SK-N-SH treated with all-trans-retinoic acid at 6 μM for 48 hours (cell line): ENCODE data around the gene HS3ST4.

Experiments used
- ATAC-seq: fragments of 200-7000 bp; cut with Tn5 transposase; 3 replicates; pipeline ENCODE4 v1.9.1; 2020; ENCODE audit warnings: mild to moderate bottlenecking, moderate library complexity
- ARNTL ChIP-seq: fragments of 450-650 bp; formaldehyde crosslinking; IDR thresholded peaks from 2 replicates; pipeline ENCODE4 v1.5.0; 2020; ENCODE audit warnings: low read depth, mild to moderate bottlenecking, moderate library complexity, borderline replicate concordance
- BACH2 ChIP-seq: fragments of 250-450 bp; sonication (Bioruptor Pico); IDR thresholded peaks from 2 replicates; pipeline ENCODE4 v1.9.0; 2021; ENCODE audit warnings: mild to moderate bottlenecking, borderline replicate concordance
- CSDC2 ChIP-seq: fragments of 250-450 bp; sonication (Bioruptor Pico); IDR thresholded peaks from 2 replicates; pipeline ENCODE4 v1.5.0; 2020; ENCODE audit warnings: mild to moderate bottlenecking, moderate library complexity
- ESRRG ChIP-seq: fragments of 250-450 bp; sonication (Bioruptor Pico); IDR thresholded peaks from 2 replicates; pipeline ENCODE4 v1.6.1; 2021; ENCODE audit warnings: mild to moderate bottlenecking
- GLIS3 ChIP-seq: fragments of 250-450 bp; sonication (Bioruptor Pico); IDR thresholded peaks from 2 replicates; pipeline ENCODE4 v1.5.0; 2020; ENCODE audit warnings: mild to moderate bottlenecking, moderate library complexity
- ISL1 ChIP-seq: fragments of 250-450 bp; sonication (Bioruptor Pico); IDR thresholded peaks from 2 replicates; pipeline ENCODE4 v2.1.2; 2022; ENCODE audit warnings: mild to moderate bottlenecking, moderate library complexity
- OSR1 ChIP-seq: fragments of 250-450 bp; sonication (Bioruptor Pico); IDR thresholded peaks from 2 replicates; pipeline ENCODE4 v1.8.0; 2022; ENCODE audit warnings: moderate library complexity, mild to moderate bottlenecking, inconsistent platforms
- PPARA ChIP-seq: fragments of 250-450 bp; sonication (Bioruptor Pico); IDR thresholded peaks from 2 replicates; pipeline ENCODE4 v1.5.0; 2020; ENCODE audit warnings: mild to moderate bottlenecking, borderline replicate concordance
- RARB ChIP-seq: fragments of 250-450 bp; sonication (Bioruptor Pico); IDR thresholded peaks from 2 replicates; pipeline ENCODE4 v1.8.0; 2021; ENCODE audit warnings: mild to moderate bottlenecking, moderate library complexity
- SNAI2 ChIP-seq: fragments of 250-450 bp; sonication (Bioruptor Pico); IDR thresholded peaks from 2 replicates; pipeline ENCODE4 v1.5.0; 2020; ENCODE audit warnings: mild to moderate bottlenecking, moderate library complexity
- TCF4 ChIP-seq: fragments of 250-450 bp; sonication (Bioruptor Pico); IDR thresholded peaks from 2 replicates; pipeline ENCODE4 v1.8.0; 2021; ENCODE audit warnings: mild to moderate bottlenecking, moderate library complexity, borderline replicate concordance
- TOX ChIP-seq: fragments of 250-450 bp; sonication (Bioruptor Pico); IDR thresholded peaks from 2 replicates; pipeline ENCODE4 v1.8.0; 2021; ENCODE audit warnings: mild to moderate bottlenecking, moderate library complexity, borderline replicate concordance
- ZFP3 ChIP-seq: fragments of 250-450 bp; sonication (Bioruptor Pico); IDR thresholded peaks from 2 replicates; pipeline ENCODE4 v1.5.0; 2020; ENCODE audit warnings: mild to moderate bottlenecking, moderate library complexity
- ZFP30 ChIP-seq: fragments of 450-650 bp; formaldehyde crosslinking; IDR thresholded peaks from 2 replicates; pipeline ENCODE4 v1.5.0; 2022; ENCODE audit warnings: mild to moderate bottlenecking, moderate library complexity
- ZNF565 ChIP-seq: fragments of 450-650 bp; formaldehyde crosslinking; conservative IDR thresholded peaks from 2 replicates; pipeline ENCODE4 v1.5.0; 2020; ENCODE audit warnings: low read depth, mild to moderate bottlenecking, moderate library complexity
- ZNF70 ChIP-seq: fragments of 450-650 bp; formaldehyde crosslinking; IDR thresholded peaks from 2 replicates; pipeline ENCODE4 v1.5.0; 2020; ENCODE audit warnings: mild to moderate bottlenecking, moderate library complexity
- ZNF8 ChIP-seq: fragments of 450-650 bp; formaldehyde crosslinking; IDR thresholded peaks from 2 replicates; pipeline ENCODE4 v1.5.0; 2020; ENCODE audit warnings: mild to moderate bottlenecking, moderate library complexity
- TF ChIP-seq, protein P1 (sequence below): fragments of 250-450 bp; sonication (Bioruptor Pico); IDR thresholded peaks from 2 replicates; pipeline ENCODE4 v1.5.1; 2021; ENCODE audit warnings: mild to moderate bottlenecking, moderate library complexity
- TF ChIP-seq, protein P2 (sequence below): fragments of 250-450 bp; sonication (Bioruptor Pico); IDR thresholded peaks from 2 replicates; pipeline ENCODE4 v1.5.0; 2020; ENCODE audit warnings: mild to moderate bottlenecking, moderate library complexity
- TF ChIP-seq, protein P3 (sequence below): fragments of 250-450 bp; sonication (Bioruptor Pico); IDR thresholded peaks from 2 replicates; pipeline ENCODE4 v1.5.1; 2020; ENCODE audit warnings: low read depth, mild to moderate bottlenecking, moderate library complexity

The HS3ST4 gene

DNA sequence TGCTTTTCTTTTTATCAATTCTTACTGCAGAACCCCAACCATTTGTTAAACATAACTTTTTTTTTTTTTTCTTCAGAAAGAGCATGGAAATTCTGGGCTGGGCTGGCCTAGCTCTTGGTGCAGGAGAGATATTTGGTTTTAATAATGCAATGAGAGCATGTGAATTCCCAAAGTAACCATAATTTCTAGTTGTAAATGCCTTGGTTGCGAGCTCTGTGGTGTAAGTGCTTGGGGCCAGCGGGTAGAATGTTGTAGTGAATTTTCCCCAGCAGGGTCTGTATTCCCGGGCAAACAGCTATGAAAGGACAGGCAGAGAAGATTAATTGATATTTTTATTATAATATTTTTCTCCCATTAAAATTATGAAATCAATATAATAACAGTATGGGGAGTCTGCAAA lies 465.6 kb downstream of the HS3ST4 start (continued):
- TF ChIP-seq, protein P1, sequence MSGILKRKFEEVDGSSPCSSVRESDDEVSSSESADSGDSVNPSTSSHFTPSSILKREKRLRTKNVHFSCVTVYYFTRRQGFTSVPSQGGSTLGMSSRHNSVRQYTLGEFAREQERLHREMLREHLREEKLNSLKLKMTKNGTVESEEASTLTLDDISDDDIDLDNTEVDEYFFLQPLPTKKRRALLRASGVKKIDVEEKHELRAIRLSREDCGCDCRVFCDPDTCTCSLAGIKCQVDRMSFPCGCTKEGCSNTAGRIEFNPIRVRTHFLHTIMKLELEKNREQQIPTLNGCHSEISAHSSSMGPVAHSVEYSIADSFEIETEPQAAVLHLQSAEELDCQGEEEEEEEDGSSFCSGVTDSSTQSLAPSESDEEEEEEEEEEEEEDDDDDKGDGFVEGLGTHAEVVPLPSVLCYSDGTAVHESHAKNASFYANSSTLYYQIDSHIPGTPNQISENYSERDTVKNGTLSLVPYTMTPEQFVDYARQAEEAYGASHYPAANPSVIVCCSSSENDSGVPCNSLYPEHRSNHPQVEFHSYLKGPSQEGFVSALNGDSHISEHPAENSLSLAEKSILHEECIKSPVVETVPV (CRISPR knock-in tag): no peak
- TF ChIP-seq ZNF565 (no peak), TOX (no peak)

DNA sequence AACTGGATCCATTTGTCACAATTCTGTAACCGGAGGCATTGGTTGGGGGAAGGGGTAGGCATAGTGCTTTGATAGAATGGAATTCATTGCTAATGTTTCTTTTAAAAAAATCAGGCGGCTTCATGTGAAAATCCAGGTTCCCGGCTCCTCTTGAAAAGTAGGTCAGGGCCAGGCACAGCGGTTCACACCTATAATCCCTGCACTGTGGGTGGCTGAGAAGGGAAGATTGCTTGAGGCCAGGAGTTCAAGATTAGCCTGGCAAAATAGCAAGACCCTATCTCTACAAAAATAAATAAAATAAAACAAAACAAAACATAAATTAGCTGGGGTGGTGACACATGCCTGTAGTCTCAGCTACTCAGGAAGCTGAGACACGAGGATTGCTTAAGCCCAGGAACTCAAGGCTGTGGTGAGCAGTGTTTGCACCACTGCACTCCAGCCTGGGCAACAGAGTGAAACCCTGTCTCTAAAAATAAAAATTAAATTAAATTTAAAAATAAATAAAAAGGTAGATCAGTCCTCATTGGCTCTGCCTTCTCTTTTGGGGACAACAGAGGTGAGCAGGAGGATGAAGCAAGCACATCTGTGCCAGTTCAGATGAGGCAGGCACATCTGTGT lies 466.5 kb downstream of the HS3ST4 start:
- ATAC-seq: no peak
- TF ChIP-seq TCF4 (CRISPR knock-in tag) (no peak), SNAI2 (no peak), ISL1 (CRISPR knock-in tag) (no peak), ZNF8 (no peak), ARNTL (CRISPR knock-in tag) (no peak), BACH2 (CRISPR knock-in tag) (no peak), ZNF70 (CRISPR knock-in tag) (no peak), CSDC2 (CRISPR knock-in tag) (no peak), ZFP3 (CRISPR knock-in tag) (no peak), RARB (no peak), ZFP30 (CRISPR knock-in tag) (no peak), ZNF565 (no peak)
- TF ChIP-seq, protein P2, sequence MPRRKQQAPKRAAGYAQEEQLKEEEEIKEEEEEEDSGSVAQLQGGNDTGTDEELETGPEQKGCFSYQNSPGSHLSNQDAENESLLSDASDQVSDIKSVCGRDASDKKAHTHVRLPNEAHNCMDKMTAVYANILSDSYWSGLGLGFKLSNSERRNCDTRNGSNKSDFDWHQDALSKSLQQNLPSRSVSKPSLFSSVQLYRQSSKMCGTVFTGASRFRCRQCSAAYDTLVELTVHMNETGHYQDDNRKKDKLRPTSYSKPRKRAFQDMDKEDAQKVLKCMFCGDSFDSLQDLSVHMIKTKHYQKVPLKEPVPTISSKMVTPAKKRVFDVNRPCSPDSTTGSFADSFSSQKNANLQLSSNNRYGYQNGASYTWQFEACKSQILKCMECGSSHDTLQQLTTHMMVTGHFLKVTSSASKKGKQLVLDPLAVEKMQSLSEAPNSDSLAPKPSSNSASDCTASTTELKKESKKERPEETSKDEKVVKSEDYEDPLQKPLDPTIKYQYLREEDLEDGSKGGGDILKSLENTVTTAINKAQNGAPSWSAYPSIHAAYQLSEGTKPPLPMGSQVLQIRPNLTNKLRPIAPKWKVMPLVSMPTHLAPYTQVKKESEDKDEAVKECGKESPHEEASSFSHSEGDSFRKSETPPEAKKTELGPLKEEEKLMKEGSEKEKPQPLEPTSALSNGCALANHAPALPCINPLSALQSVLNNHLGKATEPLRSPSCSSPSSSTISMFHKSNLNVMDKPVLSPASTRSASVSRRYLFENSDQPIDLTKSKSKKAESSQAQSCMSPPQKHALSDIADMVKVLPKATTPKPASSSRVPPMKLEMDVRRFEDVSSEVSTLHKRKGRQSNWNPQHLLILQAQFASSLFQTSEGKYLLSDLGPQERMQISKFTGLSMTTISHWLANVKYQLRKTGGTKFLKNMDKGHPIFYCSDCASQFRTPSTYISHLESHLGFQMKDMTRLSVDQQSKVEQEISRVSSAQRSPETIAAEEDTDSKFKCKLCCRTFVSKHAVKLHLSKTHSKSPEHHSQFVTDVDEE: no peak
- TF ChIP-seq, protein P3, sequence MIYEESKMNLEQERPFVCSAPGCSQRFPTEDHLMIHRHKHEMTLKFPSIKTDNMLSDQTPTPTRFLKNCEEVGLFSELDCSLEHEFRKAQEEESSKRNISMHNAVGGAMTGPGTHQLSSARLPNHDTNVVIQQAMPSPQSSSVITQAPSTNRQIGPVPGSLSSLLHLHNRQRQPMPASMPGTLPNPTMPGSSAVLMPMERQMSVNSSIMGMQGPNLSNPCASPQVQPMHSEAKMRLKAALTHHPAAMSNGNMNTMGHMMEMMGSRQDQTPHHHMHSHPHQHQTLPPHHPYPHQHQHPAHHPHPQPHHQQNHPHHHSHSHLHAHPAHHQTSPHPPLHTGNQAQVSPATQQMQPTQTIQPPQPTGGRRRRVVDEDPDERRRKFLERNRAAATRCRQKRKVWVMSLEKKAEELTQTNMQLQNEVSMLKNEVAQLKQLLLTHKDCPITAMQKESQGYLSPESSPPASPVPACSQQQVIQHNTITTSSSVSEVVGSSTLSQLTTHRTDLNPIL: no peak
- TF ChIP-seq, protein P1 (CRISPR knock-in tag): no peak

DNA sequence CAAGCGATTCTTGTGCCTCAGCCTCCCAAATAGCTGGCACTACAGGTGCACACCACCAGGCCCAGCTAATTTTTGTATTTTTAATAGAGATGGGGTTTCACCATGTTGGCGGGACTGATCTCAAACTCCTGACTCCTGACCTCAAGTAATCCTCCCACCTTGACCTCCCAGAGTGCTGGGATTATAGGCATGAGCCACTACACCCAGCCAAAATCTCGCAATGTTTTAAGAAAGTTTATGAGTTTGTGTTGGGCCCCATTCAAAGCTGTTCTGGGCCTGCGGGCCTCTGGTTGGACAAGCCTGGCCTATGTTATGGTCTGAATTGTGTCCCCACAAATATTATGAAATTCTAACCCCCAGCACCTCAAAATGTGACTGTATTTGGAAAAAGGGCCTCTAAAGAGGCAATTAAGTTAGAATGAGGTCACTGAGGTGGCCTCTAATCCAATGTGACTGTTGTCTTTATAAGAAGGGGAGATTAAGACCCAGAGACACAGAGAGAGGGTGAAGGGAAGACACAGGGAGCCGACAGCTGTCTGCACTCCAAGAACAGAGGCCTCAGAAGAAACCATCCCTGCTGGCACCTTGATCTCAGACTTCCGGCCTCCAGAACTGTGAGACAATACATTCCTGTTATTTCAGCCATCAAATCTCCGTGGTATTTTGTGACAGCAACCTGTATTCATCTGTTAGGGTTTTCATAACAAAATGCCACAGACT lies 469.9 kb downstream of the HS3ST4 start:
- TF ChIP-seq OSR1 (CRISPR knock-in tag): no peak
- TF ChIP-seq ESRRG (CRISPR knock-in tag): no peak
- no peak for TF ChIP-seq ZFP3 (CRISPR knock-in tag)
- ATAC-seq: no peak

DNA sequence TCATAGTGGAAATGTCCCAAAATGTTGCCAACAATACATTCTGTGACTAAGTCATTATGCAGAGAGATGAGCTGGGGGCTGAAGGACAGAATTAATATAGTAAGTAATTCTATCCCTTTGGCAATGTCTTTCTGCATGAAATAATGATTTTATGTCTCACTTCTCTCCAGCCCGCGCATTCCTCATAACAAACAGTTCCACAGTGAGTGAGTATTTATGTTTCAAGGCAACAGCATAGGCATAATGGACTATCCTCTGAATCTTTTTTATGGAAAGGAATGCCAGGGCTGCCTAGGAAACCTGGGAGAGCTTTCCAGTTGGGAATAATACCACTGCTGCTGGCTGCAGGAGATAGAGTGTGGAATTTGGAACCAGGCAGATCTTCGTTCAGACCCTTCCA lies 477.7 kb downstream of the HS3ST4 start:
- TF ChIP-seq ESRRG (CRISPR knock-in tag): no peak
- no peak for TF ChIP-seq TCF4 (CRISPR knock-in tag)

DNA sequence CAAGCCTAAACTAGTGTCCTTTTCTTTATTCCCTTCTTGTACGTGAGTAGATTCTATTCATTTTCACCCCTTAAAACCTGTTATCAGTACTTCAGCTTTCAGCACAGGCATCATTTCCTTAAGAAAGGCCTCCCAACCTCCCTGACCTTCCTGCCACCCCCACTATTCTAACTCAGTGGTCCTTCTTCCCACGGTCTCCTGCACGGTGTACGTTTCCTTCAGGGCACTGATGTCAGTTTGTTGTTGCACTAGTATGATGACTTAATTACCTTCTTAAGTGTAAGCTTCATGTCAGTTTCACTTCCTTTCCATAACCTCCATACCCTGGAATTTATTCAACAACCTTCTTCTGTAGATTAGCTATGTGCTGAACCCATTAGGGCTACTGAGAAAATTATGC lies 484.2 kb downstream of the HS3ST4 start:
- no peak for TF ChIP-seq PPARA (CRISPR knock-in tag)
- TF ChIP-seq, protein P3: no peak
- no peak for TF ChIP-seq GLIS3 (CRISPR knock-in tag)
- no peak for TF ChIP-seq ZNF8
- no peak for TF ChIP-seq OSR1 (CRISPR knock-in tag)
- TF ChIP-seq, protein P2: no peak
- no peak for TF ChIP-seq CSDC2 (CRISPR knock-in tag)
- no peak for TF ChIP-seq BACH2 (CRISPR knock-in tag)
- TF ChIP-seq, protein P1 (CRISPR knock-in tag): no peak
- TF ChIP-seq ZFP30 (CRISPR knock-in tag): no peak
- no peak for TF ChIP-seq ISL1 (CRISPR knock-in tag)
- no peak for TF ChIP-seq ZNF70 (CRISPR knock-in tag)
- no peak for ATAC-seq

More for the DNA sequence above, 477.7 kb downstream of the HS3ST4 start:
- no peak for ATAC-seq
